RWPE2 (cell line): ENCODE measurements around the gene LDHAL6B.

Source experiments
- ATAC-seq: fragments of 200-7000 bp; cut with Tn5 transposase; 3 replicates; pipeline ENCODE4 v1.9.1; 2021; ENCODE audit warnings: low read depth
- DNase-seq: peaks from one replicate; pipeline ENCODE4 v3.0.0-alpha.2; 2020; ENCODE audit warnings: low spot score
- H3K27ac ChIP-seq: fragments of 450-650 bp; 2 replicates; pipeline ENCODE4 v1.5.1; 2017; ENCODE audit warnings: mild to moderate bottlenecking; ENCODE audit not compliant: poor library complexity, severe bottlenecking
- H3K27me3 ChIP-seq: fragments of 250-450 bp; sonication (Bioruptor Pico); 2 replicates; pipeline ENCODE4 v1.5.1; 2021; ENCODE audit warnings: mild to moderate bottlenecking, moderate library complexity; ENCODE audit not compliant: insufficient read depth, poor library complexity, severe bottlenecking
- H3K36me3 ChIP-seq: fragments of 250-450 bp; sonication (Bioruptor Pico); 2 replicates; pipeline ENCODE4 v1.5.1; 2020; ENCODE audit warnings: low read depth, mild to moderate bottlenecking, moderate library complexity
- H3K4me1 ChIP-seq: fragments of 250-450 bp; sonication (Bioruptor Pico); 2 replicates; pipeline ENCODE4 v1.5.1; 2021; ENCODE audit warnings: mild to moderate bottlenecking, moderate library complexity; ENCODE audit not compliant: insufficient read depth, poor library complexity, severe bottlenecking
- H3K4me3 ChIP-seq: fragments of 250-450 bp; sonication (Bioruptor Pico); 2 replicates; pipeline ENCODE4 v1.5.1; 2021; ENCODE audit warnings: mild to moderate bottlenecking, moderate library complexity; ENCODE audit not compliant: severe bottlenecking
- H3K9me3 ChIP-seq: fragments of 250-450 bp; sonication (Bioruptor Pico); 2 replicates; pipeline ENCODE4 v1.5.1; 2021; ENCODE audit warnings: mild to moderate bottlenecking, moderate library complexity; ENCODE audit not compliant: severe bottlenecking
- CTCF ChIP-seq: fragments of 450-650 bp; IDR thresholded peaks from one replicate; pipeline ENCODE4 v1.5.1; 2017; ENCODE audit warnings: mild to moderate bottlenecking, moderate library complexity; ENCODE audit not compliant: poor library complexity, severe bottlenecking

The LDHAL6B gene

GRCh38 chr15:59176653-59177316 is 29.9 kb upstream of the LDHAL6B start:
- peak overlapping the region; percentile 36 for H3K27ac ChIP-seq
- ATAC-seq (no peak), DNase-seq (peak; percentile 22)
- H3K27me3 ChIP-seq = no peaks in the 10 kb centered on the region
- no peaks in the 10 kb centered on the region for H3K9me3 ChIP-seq
- H3K4me3 ChIP-seq = no peak overlapping the region
- H3K4me1 ChIP-seq = peaks cover 10% of the 10 kb centered on the region
- TF ChIP-seq CTCF = no peak
- peaks cover 79% of the 10 kb centered on the region for H3K36me3 ChIP-seq

GRCh38 chr15:59177317-59177660 is 29.4 kb upstream of the LDHAL6B start:
- no peak overlapping the region for H3K27ac ChIP-seq
- TF ChIP-seq CTCF = no peak
- H3K27me3 ChIP-seq = no peaks in the 10 kb centered on the region
- peaks cover 79% of the 10 kb centered on the region for H3K36me3 ChIP-seq
- H3K4me1 ChIP-seq = peaks cover 10% of the 10 kb centered on the region
- H3K9me3 ChIP-seq = no peaks in the 10 kb centered on the region
- ATAC-seq (no peak), DNase-seq (peak; percentile 7)
- no peak overlapping the region for H3K4me3 ChIP-seq

GRCh38 chr15:59178151-59178695 is 28.4 kb upstream of the LDHAL6B start:
- Histone ChIP-seq H3K4me3 (no peak overlapping the region), H3K9me3 (no peaks in the 10 kb centered on the region), H3K4me1 (peaks cover 10% of the 10 kb centered on the region), H3K27me3 (no peaks in the 10 kb centered on the region), H3K27ac (no peak overlapping the region), H3K36me3 (peaks cover 79% of the 10 kb centered on the region)
- ATAC-seq (no peak), DNase-seq (peak; percentile 55)
- TF ChIP-seq CTCF = no peak

- peak; percentile 15 for DNase-seq
- peaks cover 79% of the 10 kb centered on the region for H3K36me3 ChIP-seq
- no peak for ATAC-seq
- no peak for TF ChIP-seq CTCF
- no peaks in the 10 kb centered on the region for H3K27me3 ChIP-seq
- no peak overlapping the region for H3K27ac ChIP-seq
- H3K9me3 ChIP-seq = no peaks in the 10 kb centered on the region
- H3K4me3 ChIP-seq = no peak overlapping the region
- H3K4me1 ChIP-seq = peaks cover 10% of the 10 kb centered on the region
Measured at GRCh38 chr15:59179717-59180116, 26.9 kb upstream of the LDHAL6B start.

GRCh38 chr15:59180945-59181600 is 25.6 kb upstream of the LDHAL6B start:
- ATAC-seq = no peak
- Histone ChIP-seq H3K27ac (no peak overlapping the region), H3K36me3 (peaks cover 89% of the 10 kb centered on the region), H3K4me3 (no peak overlapping the region), H3K4me1 (no peaks in the 10 kb centered on the region), H3K27me3 (no peaks in the 10 kb centered on the region), H3K9me3 (no peaks in the 10 kb centered on the region)
- TF ChIP-seq CTCF = no peak
- DNase-seq = peak; percentile 37
